Stimulated activated CD4-positive, alpha-beta T cell treated with anti-CD3 and anti-CD28 coated beads, Interleukin-15, amount 100 ng/mL, for 48 hours (primary cell): Measurements from ENCODE around the gene ARMC7.
"Not testable (repeated sequence)": the region's sequence is repeated elsewhere in the genome, so short reads cannot be mapped to it uniquely, and the experiment has no call there.

Experiments
- DNase-seq, 2 donors: peaks; one replicate each; pipeline ENCODE4 v3.0.0-alpha.2; 2020; ENCODE audit warnings: low read depth in 2 of 2

ARMC7 gene

GRCh38 chr17:75109407-75110233, at the start of gene ARMC7:
Gene ARMC7 (plus strand): TSS chr17:75109969. CDS start chr17:75110289, 320 bp downstream.
- peak; percentile 83 to 90 for DNase-seq

GRCh38 chr17:75060434-75061054, 49.2 kb upstream of the ARMC7 start:
- no peak for DNase-seq

- no peak for DNase-seq
Observed at GRCh38 chr17:75061055-75061438, 48.7 kb upstream of the ARMC7 start.

- DNase-seq = no peak
Observed at GRCh38 chr17:75061618-75062017, 48.2 kb upstream of the ARMC7 start.

GRCh38 chr17:75063201-75063600, 46.6 kb upstream of the ARMC7 start:
- no peak for DNase-seq

- DNase-seq = no peak
Observed at GRCh38 chr17:75063626-75064025, 46.1 kb upstream of the ARMC7 start.

GRCh38 chr17:75064040-75064439, 45.7 kb upstream of the ARMC7 start:
- no peak for DNase-seq

GRCh38 chr17:75064460-75064859, 45.3 kb upstream of the ARMC7 start:
- DNase-seq = no peak

GRCh38 chr17:75064867-75065561, 44.8 kb upstream of the ARMC7 start:
- no peak for DNase-seq

GRCh38 chr17:75065562-75066151, 44.1 kb upstream of the ARMC7 start:
- DNase-seq = no peak

- no peak for DNase-seq
Observed at GRCh38 chr17:75067856-75068255, 41.9 kb upstream of the ARMC7 start.

- DNase-seq = no peak
Observed at GRCh38 chr17:75068750-75069149, 41.0 kb upstream of the ARMC7 start.

GRCh38 chr17:75069783-75070182, 40.0 kb upstream of the ARMC7 start:
- DNase-seq = no peak

GRCh38 chr17:75071478-75072271, 38.1 kb upstream of the ARMC7 start:
- DNase-seq = not testable (repeated sequence)

GRCh38 chr17:75072909-75073308, 36.9 kb upstream of the ARMC7 start:
- DNase-seq = not testable (repeated sequence)

- DNase-seq = no peak
Observed at GRCh38 chr17:75073618-75074047, 36.1 kb upstream of the ARMC7 start.

- DNase-seq = no peak
Observed at GRCh38 chr17:75074532-75074931, 35.2 kb upstream of the ARMC7 start.

- no peak for DNase-seq
Observed at GRCh38 chr17:75075597-75076336, 34.0 kb upstream of the ARMC7 start.

GRCh38 chr17:75077072-75077495, 32.7 kb upstream of the ARMC7 start:
- no peak for DNase-seq

GRCh38 chr17:75077496-75078283, 32.1 kb upstream of the ARMC7 start:
- peak in 1 of 2 donors; percentile 49 for DNase-seq
